Fibroblast of lung (primary cell): ENCODE results near the gene PKD1L1. TPM values are rescaled to one million over a fixed set of nuclear protein-coding genes. Genes with fewer than 3 reads are reported as not detected.
A peak's percentile ranks its signal among the peaks of the same experiment; 100 is the strongest.

ENCODE experiments used
- DNase-seq, 2 donors: peaks; one replicate each; pipeline versions ENCODE4 v3.0.0 to v3.0.0-alpha.2; 2010; ENCODE audit warnings: low read depth in 2 of 2
- H2AFZ ChIP-seq: 2 replicates; pipeline ENCODE4 v1.5.1; 2012; ENCODE audit warnings: low read length, control low read depth, inconsistent platforms
- H3K27ac ChIP-seq: 2 replicates; pipeline ENCODE4 v1.5.1; 2011; ENCODE audit warnings: low read length, control low read depth; ENCODE audit not compliant: insufficient read depth
- H3K27me3 ChIP-seq: 2 replicates; pipeline ENCODE4 v1.5.1; 2011; ENCODE audit warnings: mild to moderate bottlenecking, low read length; ENCODE audit not compliant: control insufficient read depth, insufficient read depth
- H3K36me3 ChIP-seq: 2 replicates; pipeline ENCODE4 v1.5.1; 2011; ENCODE audit warnings: low read length; ENCODE audit not compliant: control insufficient read depth, insufficient read depth
- H3K4me1 ChIP-seq: 2 replicates; pipeline ENCODE4 v1.5.1; 2011; ENCODE audit warnings: low read length; ENCODE audit not compliant: control insufficient read depth, insufficient read depth; ENCODE audit errors: extremely low read depth
- H3K4me2 ChIP-seq: 2 replicates; pipeline ENCODE4 v1.5.1; 2011; ENCODE audit warnings: low read length, control low read depth; ENCODE audit not compliant: insufficient read depth; ENCODE audit errors: extremely low read depth
- H3K4me3 ChIP-seq, 4 experiments: fragments of 200-600 bp in 1 of 4; sonication (generic) in 1 of 4; replicated peaks in 1 of 4; 2 replicates each; pipeline ENCODE4 v1.5.1; 2011 to 2016; ENCODE audit warnings: low read length in 4 of 4, low read depth in 3 of 4, mild to moderate bottlenecking in 3 of 4, control low read depth in 2 of 4, inconsistent platforms in 1 of 4, mixed read lengths in 1 of 4; ENCODE audit not compliant: insufficient read depth in 1 of 4; ENCODE audit errors: control extremely low read depth in 1 of 4
- H3K79me2 ChIP-seq: 2 replicates; pipeline ENCODE4 v1.5.1; 2012; ENCODE audit warnings: mild to moderate bottlenecking, low read length, inconsistent platforms; ENCODE audit not compliant: control insufficient read depth, insufficient read depth
- H3K9ac ChIP-seq: 2 replicates; pipeline ENCODE4 v1.5.1; 2011; ENCODE audit warnings: mild to moderate bottlenecking, low read length, control low read depth; ENCODE audit not compliant: insufficient read depth
- H3K9me3 ChIP-seq: 2 replicates; pipeline ENCODE4 v1.5.1; 2012; ENCODE audit warnings: low read depth, low read length; ENCODE audit not compliant: control insufficient read depth, insufficient read depth
- H4K20me1 ChIP-seq: 2 replicates; pipeline ENCODE4 v1.5.1; 2011; ENCODE audit warnings: low read length; ENCODE audit not compliant: control insufficient read depth, insufficient read depth; ENCODE audit errors: extremely low read depth
- CTCF ChIP-seq, 2 donors: IDR thresholded peaks in 1 of 2; conservative IDR thresholded peaks in 1 of 2; 1 replicate in 1 of 2; 2 replicates in 1 of 2; pipeline ENCODE4 v1.5.1; 2011 to 2012; ENCODE audit warnings: low read length in 2 of 2, control low read depth in 1 of 2, inconsistent platforms in 1 of 2, low read depth in 1 of 2, mild to moderate bottlenecking in 1 of 2
- EZH2 ChIP-seq: IDR thresholded peaks from 2 replicates; pipeline ENCODE4 v1.5.1; 2012; ENCODE audit warnings: low read length, control low read depth, mild to moderate bottlenecking; ENCODE audit errors: missing control alignments
- polyA plus RNA-seq, 2 donors: library from polyadenylated mRNA; depleted of rRNA in 1 of 2; stranded (reverse) in 1 of 2; unstranded in 1 of 2; fragments of >200 nt; gene quantifications; 2 replicates each; pipeline ENCODE4 v1.2.1, GENCODE V29; 2011 to 2012; ENCODE audit warnings: missing spikeins in 1 of 2
- total RNA-seq: library from RNA; depleted of rRNA; stranded (reverse); fragments of >200 nt; gene quantifications from 2 replicates; pipeline ENCODE4 v1.2.1, GENCODE V29; 2014

Gene PKD1L1
- total and polyA plus RNA-seq, 2 donors (not counting 1 experiment from before 2014, with no cell fraction given), result under 0.01 to 0.12 TPM

GRCh38 chr7:47739891-47740290 is 208.4 kb downstream of the PKD1L1 start:
- peaks cover 3% of the 10 kb centered on the region for H3K27me3 ChIP-seq
- no peak overlapping the region for H3K9ac ChIP-seq
- H3K4me1 ChIP-seq, result peaks cover 2% of the 10 kb centered on the region
- no peak overlapping the region for H3K4me2 ChIP-seq
- no peaks in the 10 kb centered on the region for H3K36me3 ChIP-seq
- H2AFZ ChIP-seq, result no peak overlapping the region
- H3K4me3 ChIP-seq, result no peak overlapping the region
- no peaks in the 10 kb centered on the region for H3K79me2 ChIP-seq
- no peak overlapping the region for H3K27ac ChIP-seq
- DNase-seq, result peak in 1 of 2 donors; percentile 60
- TF ChIP-seq EZH2 (no peak), CTCF (conservative IDR thresholded peaks at IDR 0.05 in 1 of 2, IDR thresholded peaks at IDR 0.05 in 1 of 2; ENCODE audit: low read depth in 1 of 2, low read length in 2 of 2) (no peak)
- no peaks in the 10 kb centered on the region for H3K9me3 ChIP-seq
- H4K20me1 ChIP-seq, result no peaks in the 10 kb centered on the region

GRCh38 chr7:47739301-47739875 is 208.9 kb downstream of the PKD1L1 start:
- no peak for TF ChIP-seq CTCF (conservative IDR thresholded peaks at IDR 0.05 in 1 of 2, IDR thresholded peaks at IDR 0.05 in 1 of 2; ENCODE audit: low read depth in 1 of 2, low read length in 2 of 2)
- no peak for TF ChIP-seq EZH2
- no peak overlapping the region for H3K4me2 ChIP-seq
- H3K27ac ChIP-seq, result no peak overlapping the region
- no peak overlapping the region for H2AFZ ChIP-seq
- peaks cover 2% of the 10 kb centered on the region for H3K4me1 ChIP-seq
- no peaks in the 10 kb centered on the region for H3K79me2 ChIP-seq
- no peaks in the 10 kb centered on the region for H3K36me3 ChIP-seq
- H3K4me3 ChIP-seq, result no peak overlapping the region
- no peaks in the 10 kb centered on the region for H4K20me1 ChIP-seq
- peaks cover 3% of the 10 kb centered on the region for H3K27me3 ChIP-seq
- H3K9ac ChIP-seq, result no peak overlapping the region
- no peak for DNase-seq
- no peaks in the 10 kb centered on the region for H3K9me3 ChIP-seq

GRCh38 chr7:47738563-47739166 is 209.6 kb downstream of the PKD1L1 start:
- no peak overlapping the region for H2AFZ ChIP-seq
- no peak for TF ChIP-seq EZH2
- TF ChIP-seq CTCF (conservative IDR thresholded peaks at IDR 0.05 in 1 of 2, IDR thresholded peaks at IDR 0.05 in 1 of 2; ENCODE audit: low read depth in 1 of 2, low read length in 2 of 2), result no peak
- no peak overlapping the region for H3K4me2 ChIP-seq
- no peaks in the 10 kb centered on the region for H3K4me1 ChIP-seq
- no peaks in the 10 kb centered on the region for H4K20me1 ChIP-seq
- no peak overlapping the region for H3K4me3 ChIP-seq
- H3K79me2 ChIP-seq, result no peaks in the 10 kb centered on the region
- H3K9me3 ChIP-seq, result no peaks in the 10 kb centered on the region
- H3K9ac ChIP-seq, result no peak overlapping the region
- H3K27me3 ChIP-seq, result peaks cover 3% of the 10 kb centered on the region
- no peaks in the 10 kb centered on the region for H3K36me3 ChIP-seq
- H3K27ac ChIP-seq, result no peak overlapping the region
- no peak for DNase-seq
